GM12864 (cell line): ENCODE measurements around the gene LIME1.

Source experiments
- DNase-seq: peaks from one replicate; pipeline ENCODE4 v3.0.0-alpha.2; 2011; ENCODE audit warnings: low read depth
- H3K4me3 ChIP-seq: 2 replicates; pipeline ENCODE4 v1.5.1; 2011; ENCODE audit warnings: mild to moderate bottlenecking, low read depth, low read length, control low read depth
- TF ChIP-seq, protein P1 (sequence below): IDR thresholded peaks from 2 replicates; pipeline ENCODE4 v1.5.1; 2011; ENCODE audit warnings: low read depth, mild to moderate bottlenecking, moderate library complexity, low read length, control low read depth, inconsistent platforms; ENCODE audit errors: missing control alignments

LIME1 gene

DNA sequence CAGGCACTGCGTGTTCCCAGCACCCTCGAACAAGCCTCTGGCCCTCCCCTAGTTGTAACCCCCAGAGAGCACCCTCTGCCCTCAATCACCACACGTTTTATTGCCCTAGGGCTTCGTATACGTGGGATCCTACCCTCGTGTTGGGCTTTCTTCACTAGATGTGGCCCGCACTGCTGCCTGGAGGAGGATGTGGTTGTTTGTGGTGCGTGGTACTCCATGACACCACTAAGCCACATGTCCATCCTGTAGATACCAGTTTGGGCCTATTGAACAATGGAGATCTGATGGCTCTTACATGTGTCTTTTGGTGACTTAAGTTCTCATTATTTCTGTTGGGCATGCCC, 20.2 kb downstream of the LIME1 start:
- no peak overlapping the region for H3K4me3 ChIP-seq
- TF ChIP-seq, protein P1, sequence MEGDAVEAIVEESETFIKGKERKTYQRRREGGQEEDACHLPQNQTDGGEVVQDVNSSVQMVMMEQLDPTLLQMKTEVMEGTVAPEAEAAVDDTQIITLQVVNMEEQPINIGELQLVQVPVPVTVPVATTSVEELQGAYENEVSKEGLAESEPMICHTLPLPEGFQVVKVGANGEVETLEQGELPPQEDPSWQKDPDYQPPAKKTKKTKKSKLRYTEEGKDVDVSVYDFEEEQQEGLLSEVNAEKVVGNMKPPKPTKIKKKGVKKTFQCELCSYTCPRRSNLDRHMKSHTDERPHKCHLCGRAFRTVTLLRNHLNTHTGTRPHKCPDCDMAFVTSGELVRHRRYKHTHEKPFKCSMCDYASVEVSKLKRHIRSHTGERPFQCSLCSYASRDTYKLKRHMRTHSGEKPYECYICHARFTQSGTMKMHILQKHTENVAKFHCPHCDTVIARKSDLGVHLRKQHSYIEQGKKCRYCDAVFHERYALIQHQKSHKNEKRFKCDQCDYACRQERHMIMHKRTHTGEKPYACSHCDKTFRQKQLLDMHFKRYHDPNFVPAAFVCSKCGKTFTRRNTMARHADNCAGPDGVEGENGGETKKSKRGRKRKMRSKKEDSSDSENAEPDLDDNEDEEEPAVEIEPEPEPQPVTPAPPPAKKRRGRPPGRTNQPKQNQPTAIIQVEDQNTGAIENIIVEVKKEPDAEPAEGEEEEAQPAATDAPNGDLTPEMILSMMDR, result no peak
- DNase-seq, result no peak

DNA sequence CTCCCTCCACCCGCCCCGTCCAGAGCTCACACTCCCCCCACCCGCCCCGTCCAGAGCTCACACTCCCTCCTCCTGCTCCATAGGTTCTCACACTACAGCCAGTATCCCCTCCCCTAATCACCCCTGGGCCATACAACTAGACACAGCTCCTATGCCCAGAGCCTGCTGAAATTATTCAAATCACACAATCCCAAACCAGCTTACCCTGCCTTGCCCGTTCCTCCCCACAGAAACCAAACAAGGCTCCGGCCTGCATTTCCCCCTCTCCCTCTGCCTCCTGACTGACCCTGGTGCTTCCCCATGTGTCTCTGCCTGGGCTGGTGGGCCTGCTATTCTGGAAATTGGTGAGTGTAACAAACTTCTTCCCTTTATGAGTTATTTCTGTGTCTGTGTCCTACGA, 21.7 kb downstream of the LIME1 start:
- no peak overlapping the region for H3K4me3 ChIP-seq
- no peak for DNase-seq
- TF ChIP-seq, protein P1, result no peak

DNA sequence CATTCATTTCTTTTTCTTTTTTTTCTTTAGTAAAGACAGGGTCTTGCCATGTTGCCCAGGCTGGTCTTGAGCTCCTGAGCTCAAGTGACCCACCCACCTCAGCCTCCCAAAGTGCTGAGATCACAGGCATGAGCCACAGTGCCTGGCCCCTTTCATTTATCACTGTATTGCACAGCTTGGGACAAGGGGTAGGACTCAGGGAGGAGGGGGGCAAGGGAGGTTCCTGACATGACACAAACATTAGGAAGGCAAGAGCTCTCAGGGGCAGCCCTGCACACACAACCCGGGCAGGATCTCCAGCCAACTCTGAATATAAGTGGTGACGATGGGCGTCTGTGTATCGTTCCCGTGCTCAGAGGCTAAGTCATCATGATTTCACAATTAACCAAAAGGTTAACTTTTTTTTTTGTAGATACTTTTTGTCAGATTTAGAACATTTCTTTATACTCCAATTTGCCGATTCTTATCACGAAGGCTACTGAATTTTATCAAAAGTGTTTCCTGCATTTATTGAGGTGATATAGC, 23.0 kb downstream of the LIME1 start:
- no peak overlapping the region for H3K4me3 ChIP-seq
- TF ChIP-seq, protein P1, result no peak
- no peak for DNase-seq

DNA sequence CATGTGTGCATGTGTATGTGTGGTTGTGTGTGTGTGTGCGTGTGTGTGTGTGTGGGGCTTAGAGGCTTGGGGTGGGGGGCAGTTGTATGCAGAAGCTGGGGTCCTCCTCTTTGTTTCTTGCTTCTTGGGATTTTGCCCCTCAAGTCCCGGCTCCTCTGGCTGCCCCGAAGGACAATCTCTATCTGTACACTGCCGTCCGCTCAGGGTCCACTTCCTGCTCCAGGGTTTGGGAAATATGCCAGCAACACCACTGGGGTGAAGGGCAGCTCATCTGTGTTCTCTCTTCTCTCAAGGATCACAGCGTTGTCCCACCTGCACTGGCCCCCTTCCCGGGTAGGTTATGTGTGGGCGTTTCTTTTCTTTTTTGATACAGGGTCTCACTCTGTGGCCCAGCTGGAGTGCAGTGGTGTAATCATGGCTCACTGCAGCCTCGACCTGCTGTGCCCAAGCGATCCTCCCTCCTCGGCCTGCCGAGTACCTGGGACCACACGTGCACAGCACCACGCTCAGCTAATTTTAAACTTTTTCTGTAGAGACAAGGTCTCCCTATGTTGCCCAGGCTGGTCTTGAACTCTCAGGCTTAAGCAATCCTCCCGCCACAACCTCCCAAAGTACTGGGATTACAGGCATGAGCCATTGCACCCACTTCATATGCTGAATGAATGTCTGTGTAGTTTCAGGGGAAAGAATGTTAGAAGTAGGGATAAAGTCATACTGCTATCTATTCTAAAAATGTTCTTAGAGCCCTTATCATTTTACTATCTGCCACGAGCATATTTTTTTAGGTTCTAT, 28.8 kb downstream of the LIME1 start:
- no peak for DNase-seq
- TF ChIP-seq, protein P1, result no peak
- no peak overlapping the region for H3K4me3 ChIP-seq

DNA sequence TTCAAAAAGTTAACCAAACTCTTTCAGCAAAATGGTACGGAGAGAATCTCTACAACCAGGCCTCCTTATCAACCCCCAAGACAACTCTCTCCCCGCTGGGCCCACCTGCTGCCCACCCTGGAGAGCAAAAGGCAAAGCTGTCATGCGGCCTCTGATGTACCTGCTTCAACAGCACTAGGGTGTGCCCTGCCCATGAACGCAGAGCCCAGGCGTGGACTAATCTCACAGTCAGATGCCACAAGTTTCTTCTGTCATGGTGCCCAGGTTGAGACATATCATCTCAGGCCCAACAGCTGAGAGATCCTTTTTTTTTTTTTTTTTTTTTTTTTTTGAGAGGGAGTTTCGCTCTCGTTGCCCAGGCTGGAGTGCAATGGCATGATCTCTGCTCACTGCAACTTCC, 29.4 kb downstream of the LIME1 start:
- no peak overlapping the region for H3K4me3 ChIP-seq
- no peak for DNase-seq
- TF ChIP-seq, protein P1, result no peak

DNA sequence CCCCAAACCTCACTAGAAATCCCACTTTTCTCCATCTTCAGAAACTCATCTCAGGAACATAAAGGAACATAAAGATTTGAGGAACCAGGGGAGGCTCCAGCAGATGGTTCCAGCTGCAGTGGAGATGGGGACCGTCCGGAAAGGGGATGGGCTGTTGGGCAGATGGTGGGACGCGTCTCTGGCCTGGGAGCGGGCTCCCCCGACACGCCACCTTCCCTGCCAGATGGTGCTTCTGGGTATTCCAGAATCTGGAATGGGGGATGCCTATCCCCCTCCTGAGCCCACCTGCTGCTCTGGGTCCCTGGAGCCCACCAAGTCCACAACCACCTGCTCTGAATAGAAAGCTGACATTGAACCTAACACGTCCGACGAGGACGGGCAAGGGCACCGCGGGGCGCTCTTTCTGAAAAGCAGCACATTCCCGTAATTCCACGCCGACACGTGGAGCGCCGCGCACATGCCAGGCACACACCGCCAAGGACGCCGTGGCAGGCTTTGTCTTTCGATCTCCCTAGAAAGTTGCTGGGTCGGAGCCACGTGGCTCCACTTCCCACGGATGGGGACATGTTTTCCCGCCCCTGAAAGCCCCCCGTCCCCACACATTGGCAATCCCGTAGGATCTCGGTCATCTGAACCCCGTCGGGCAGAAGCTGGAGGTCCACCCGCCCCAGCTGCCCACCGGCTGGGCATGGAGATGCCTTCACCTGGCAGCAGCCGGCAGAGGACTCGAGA, 30.4 kb downstream of the LIME1 start:
- DNase-seq, result no peak
- no peak overlapping the region for H3K4me3 ChIP-seq
- TF ChIP-seq, protein P1, result no peak

DNA sequence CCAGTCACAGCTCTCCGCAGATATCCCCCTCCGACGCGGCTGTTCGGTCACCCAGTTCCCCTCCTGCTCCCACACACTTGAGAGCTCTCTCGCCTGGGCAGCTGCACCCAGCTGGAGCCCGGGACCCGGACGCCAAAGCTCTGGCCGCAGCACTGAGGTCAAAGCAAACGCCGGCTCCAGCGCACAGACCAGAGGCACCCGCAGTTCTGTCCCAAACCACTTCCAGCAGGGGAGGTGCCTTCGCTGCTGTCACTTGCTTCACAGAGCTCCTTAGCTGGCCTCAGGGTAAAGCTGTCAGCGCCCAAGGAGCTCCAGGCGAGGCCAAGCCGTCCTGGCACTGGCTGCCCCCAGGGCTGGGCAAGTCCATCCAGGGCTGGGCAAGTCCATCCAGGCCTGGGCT, 31.0 kb downstream of the LIME1 start:
- H3K4me3 ChIP-seq, result no peak overlapping the region
- TF ChIP-seq, protein P1, result no peak
- no peak for DNase-seq
